Neuronal stem cell (in vitro differentiated cells): Measurements from ENCODE around the gene FOXC1.
A peak's percentile ranks its signal among the peaks of the same experiment; 100 is the strongest.

Source experiments
- DNase-seq: peaks from one replicate; pipeline ENCODE4 v3.0.0-alpha.2; 2013; ENCODE audit warnings: low spot score
- H2AFZ ChIP-seq: one replicate; pipeline ENCODE4 v1.6.1; 2013; ENCODE audit warnings: mild to moderate bottlenecking, low read length, inconsistent platforms
- H2AK5ac ChIP-seq: 2 replicates; pipeline ENCODE4 v1.6.1; 2013; ENCODE audit warnings: low read depth, mild to moderate bottlenecking, inconsistent platforms, low read length, moderate library complexity, mixed read lengths
- H2BK120ac ChIP-seq: 2 replicates; pipeline ENCODE4 v1.6.1; 2013; ENCODE audit warnings: low read depth, mild to moderate bottlenecking, inconsistent platforms, low read length, moderate library complexity, mixed read lengths
- H2BK12ac ChIP-seq: one replicate; pipeline ENCODE4 v1.6.1; 2013; ENCODE audit warnings: low read length, inconsistent platforms
- H2BK15ac ChIP-seq: 2 replicates; pipeline ENCODE4 v1.6.1; 2013; ENCODE audit warnings: mild to moderate bottlenecking, low read length, inconsistent platforms, mixed read lengths
- H2BK5ac ChIP-seq: one replicate; pipeline ENCODE4 v1.6.1; 2013; ENCODE audit warnings: inconsistent platforms, mild to moderate bottlenecking, low read length, moderate library complexity
- H3K14ac ChIP-seq: one replicate; pipeline ENCODE4 v1.6.1; 2013; ENCODE audit warnings: low read length, inconsistent platforms
- H3K18ac ChIP-seq: 2 replicates; pipeline ENCODE4 v1.6.1; 2013; ENCODE audit warnings: low read length, inconsistent platforms
- H3K23ac ChIP-seq: 2 replicates; pipeline ENCODE4 v1.6.1; 2013; ENCODE audit warnings: low read depth, mild to moderate bottlenecking, mixed read lengths, low read length, inconsistent platforms; ENCODE audit not compliant: poor library complexity
- H3K27ac ChIP-seq: replicated peaks from 3 replicates; pipeline ENCODE4 v1.5.1; 2013; ENCODE audit warnings: low read length, inconsistent platforms
- H3K27me3 ChIP-seq, 3 experiments: 2 replicates each; pipeline ENCODE4 v1.6.1; 2013; ENCODE audit warnings: low read length in 3 of 3, mild to moderate bottlenecking in 2 of 3, inconsistent platforms in 1 of 3, low read depth in 1 of 3, mixed read lengths in 1 of 3, moderate library complexity in 1 of 3; ENCODE audit not compliant: control insufficient read depth in 3 of 3, insufficient read depth in 3 of 3
- H3K36me3 ChIP-seq, 2 donors: replicated peaks in 1 of 2; 2 replicates each; pipeline ENCODE4 v1.6.1; 2013; ENCODE audit warnings: low read length in 2 of 2; ENCODE audit not compliant: control insufficient read depth in 2 of 2, insufficient read depth in 2 of 2
- H3K4ac ChIP-seq: 2 replicates; pipeline ENCODE4 v1.6.1; 2013; ENCODE audit warnings: inconsistent platforms, mild to moderate bottlenecking, low read length, moderate library complexity
- H3K4me1 ChIP-seq, 2 donors: 1 replicate in 1 of 2; 2 replicates in 1 of 2; pipeline ENCODE4 v1.6.1; 2013; ENCODE audit warnings: low read length in 2 of 2, low read depth in 1 of 2; ENCODE audit not compliant: control insufficient read depth in 2 of 2, insufficient read depth in 1 of 2
- H3K4me2 ChIP-seq: one replicate; pipeline ENCODE4 v1.6.1; 2013; ENCODE audit warnings: mild to moderate bottlenecking, low read length, inconsistent platforms; ENCODE audit not compliant: insufficient read depth, poor library complexity, severe bottlenecking
- H3K4me3 ChIP-seq, 2 donors: 2 replicates each; pipeline ENCODE4 v1.5.1; 2013; ENCODE audit warnings: low read length in 2 of 2, mild to moderate bottlenecking in 2 of 2, inconsistent platforms in 1 of 2, moderate library complexity in 1 of 2
- H3K79me1 ChIP-seq: one replicate; pipeline ENCODE4 v1.6.1; 2013; ENCODE audit warnings: low read depth, mild to moderate bottlenecking, inconsistent platforms, low read length, moderate library complexity
- H3K9ac ChIP-seq: one replicate; pipeline ENCODE4 v1.6.1; 2013; ENCODE audit warnings: mild to moderate bottlenecking, low read depth, low read length, inconsistent platforms; ENCODE audit not compliant: poor library complexity
- H3K9me3 ChIP-seq, 2 donors: replicated peaks in 1 of 2; 2 replicates each; pipeline versions ENCODE3 to v1.6.1; 2013; ENCODE audit warnings: low read length in 2 of 2, mild to moderate bottlenecking in 2 of 2, inconsistent platforms in 1 of 2, low read depth in 1 of 2, mixed read lengths in 1 of 2, moderate library complexity in 1 of 2; ENCODE audit not compliant: control insufficient read depth in 2 of 2, insufficient read depth in 1 of 2
- H4K8ac ChIP-seq: one replicate; pipeline ENCODE4 v1.6.1; 2013; ENCODE audit warnings: low read depth, mild to moderate bottlenecking, inconsistent platforms, low read length, moderate library complexity
- H4K91ac ChIP-seq: one replicate; pipeline ENCODE4 v1.6.1; 2013; ENCODE audit warnings: low read length, low read depth, mild to moderate bottlenecking, inconsistent platforms; ENCODE audit not compliant: poor library complexity
- WGBS, 2 donors: extraction: QIAGEN DNeasy Blood & Tissue Kit; methylation state at CpG; one replicate each; pipeline ENCODE4 v1.1.7; 2013; ENCODE audit warnings: missing lambda C conversion rate in 2 of 2, mixed read lengths in 1 of 2; ENCODE audit not compliant: insufficient read length in 2 of 2, insufficient replicate concordance in 1 of 2; ENCODE audit errors: extremely low coverage in 2 of 2; 5-methylcytosine and 5-hydroxymethylcytosine counted together

The FOXC1 gene

GRCh38 chr6:1576711-1577110 is 33.0 kb upstream of the FOXC1 start:
- Histone ChIP-seq H3K79me1 (no peaks in the 10 kb centered on the region), H4K91ac (no peak overlapping the region), H3K9me3 (peaks cover 0 to 2% of the 10 kb centered on the region in 2 donors), H2BK5ac (no peak overlapping the region), H3K4me2 (no peak overlapping the region), H3K18ac (no peak overlapping the region), H3K36me3 (no peaks in the 10 kb centered on the region), H2AFZ (no peak overlapping the region), H3K27ac (no peak overlapping the region), H2BK120ac (no peak overlapping the region), H2BK15ac (no peak overlapping the region), H3K27me3 (peaks cover 0 to 14% (median 0%) of the 10 kb centered on the region in 3 experiments), H3K23ac (peak overlapping the region; percentile 68), H3K4ac (no peak overlapping the region), H3K4me1 (peaks cover 3 to 7% of the 10 kb centered on the region in 2 donors), H3K4me3 (no peak overlapping the region), H2AK5ac (no peak overlapping the region), H4K8ac (no peak overlapping the region), H3K9ac (no peak overlapping the region), H3K14ac (no peak overlapping the region), H2BK12ac (no peak overlapping the region)
- no CpG with 5 or more reads among the region's 11 CpGs for WGBS, 2 donors
- DNase-seq, result no peak

- Histone ChIP-seq H3K9ac (no peak overlapping the region), H3K9me3 (peaks cover 0 to 1% of the 10 kb centered on the region in 2 donors), H3K4me2 (no peak overlapping the region), H2AFZ (no peak overlapping the region), H3K27ac (no peak overlapping the region), H2AK5ac (no peak overlapping the region), H2BK12ac (no peak overlapping the region), H3K18ac (no peak overlapping the region), H3K14ac (no peak overlapping the region), H3K23ac (no peak overlapping the region), H3K79me1 (no peaks in the 10 kb centered on the region), H4K8ac (no peak overlapping the region), H3K4me3 (no peak overlapping the region), H3K27me3 (peaks cover 0 to 14% (median 0%) of the 10 kb centered on the region in 3 experiments), H4K91ac (no peak overlapping the region), H2BK15ac (no peak overlapping the region), H2BK120ac (no peak overlapping the region), H2BK5ac (no peak overlapping the region), H3K4ac (no peak overlapping the region), H3K36me3 (no peaks in the 10 kb centered on the region), H3K4me1 (peaks cover 3 to 7% of the 10 kb centered on the region in 2 donors)
- DNase-seq, result no peak
- WGBS, 2 donors, result no CpG with 5 or more reads among the region's 11 CpGs
Measured at GRCh38 chr6:1577146-1577680, 32.5 kb upstream of the FOXC1 start.

- H3K9ac ChIP-seq, result no peak overlapping the region
- no peak overlapping the region for H3K4me2 ChIP-seq
- H3K27me3 ChIP-seq, result peaks cover 0 to 14% (median 0%) of the 10 kb centered on the region in 3 experiments
- no peak overlapping the region for H2BK5ac ChIP-seq
- no peak overlapping the region for H2BK120ac ChIP-seq
- peaks cover 3 to 7% of the 10 kb centered on the region in 2 donors for H3K4me1 ChIP-seq
- H3K14ac ChIP-seq, result no peak overlapping the region
- no peak overlapping the region for H4K91ac ChIP-seq
- H3K27ac ChIP-seq, result no peak overlapping the region
- no peak overlapping the region for H2AK5ac ChIP-seq
- H3K23ac ChIP-seq, result no peak overlapping the region
- DNase-seq, result no peak
- no peak overlapping the region for H2BK12ac ChIP-seq
- no peak overlapping the region for H4K8ac ChIP-seq
- no peaks in the 10 kb centered on the region for H3K36me3 ChIP-seq
- H3K9me3 ChIP-seq, result no peaks in the 10 kb centered on the region
- H2AFZ ChIP-seq, result no peak overlapping the region
- no peak overlapping the region for H3K18ac ChIP-seq
- no peak overlapping the region for H3K4ac ChIP-seq
- H3K79me1 ChIP-seq, result no peaks in the 10 kb centered on the region
- H2BK15ac ChIP-seq, result no peak overlapping the region
- no peak overlapping the region for H3K4me3 ChIP-seq
- no CpG with 5 or more reads among the region's 19 CpGs for WGBS, 2 donors
Measured at GRCh38 chr6:1577896-1578745, 31.6 kb upstream of the FOXC1 start.

- Histone ChIP-seq H3K4ac (no peak overlapping the region), H2BK120ac (no peak overlapping the region), H3K36me3 (no peaks in the 10 kb centered on the region), H2BK5ac (no peak overlapping the region), H3K79me1 (no peaks in the 10 kb centered on the region), H3K4me1 (peaks cover 3 to 7% of the 10 kb centered on the region in 2 donors), H3K18ac (no peak overlapping the region), H2BK15ac (no peak overlapping the region), H3K9ac (no peak overlapping the region), H4K8ac (no peak overlapping the region), H3K27ac (no peak overlapping the region), H2AK5ac (no peak overlapping the region), H3K4me3 (no peak overlapping the region), H3K23ac (no peak overlapping the region), H3K14ac (no peak overlapping the region), H3K9me3 (peaks cover 0 to 2% of the 10 kb centered on the region in 2 donors), H4K91ac (no peak overlapping the region), H2BK12ac (no peak overlapping the region), H3K4me2 (no peak overlapping the region), H2AFZ (no peak overlapping the region), H3K27me3 (peaks cover 0 to 14% (median 0%) of the 10 kb centered on the region in 3 experiments)
- WGBS, 2 donors, result no CpG with 5 or more reads among the region's 5 CpGs
- no peak for DNase-seq
Measured at GRCh38 chr6:1579096-1579495, 30.6 kb upstream of the FOXC1 start.
